ENCODE results near the gene NBPF1. TPM values are rescaled to one million over a fixed set of nuclear protein-coding genes. Genes with fewer than 3 reads are reported as not detected.
"Not testable (repeated sequence)": the region's sequence is repeated elsewhere in the genome, so short reads cannot be mapped to it uniquely, and the experiment has no call there.

NBPF1 gene
- total RNA-seq, 1 donor from 2014 or later, result 4.9 TPM

DNA sequence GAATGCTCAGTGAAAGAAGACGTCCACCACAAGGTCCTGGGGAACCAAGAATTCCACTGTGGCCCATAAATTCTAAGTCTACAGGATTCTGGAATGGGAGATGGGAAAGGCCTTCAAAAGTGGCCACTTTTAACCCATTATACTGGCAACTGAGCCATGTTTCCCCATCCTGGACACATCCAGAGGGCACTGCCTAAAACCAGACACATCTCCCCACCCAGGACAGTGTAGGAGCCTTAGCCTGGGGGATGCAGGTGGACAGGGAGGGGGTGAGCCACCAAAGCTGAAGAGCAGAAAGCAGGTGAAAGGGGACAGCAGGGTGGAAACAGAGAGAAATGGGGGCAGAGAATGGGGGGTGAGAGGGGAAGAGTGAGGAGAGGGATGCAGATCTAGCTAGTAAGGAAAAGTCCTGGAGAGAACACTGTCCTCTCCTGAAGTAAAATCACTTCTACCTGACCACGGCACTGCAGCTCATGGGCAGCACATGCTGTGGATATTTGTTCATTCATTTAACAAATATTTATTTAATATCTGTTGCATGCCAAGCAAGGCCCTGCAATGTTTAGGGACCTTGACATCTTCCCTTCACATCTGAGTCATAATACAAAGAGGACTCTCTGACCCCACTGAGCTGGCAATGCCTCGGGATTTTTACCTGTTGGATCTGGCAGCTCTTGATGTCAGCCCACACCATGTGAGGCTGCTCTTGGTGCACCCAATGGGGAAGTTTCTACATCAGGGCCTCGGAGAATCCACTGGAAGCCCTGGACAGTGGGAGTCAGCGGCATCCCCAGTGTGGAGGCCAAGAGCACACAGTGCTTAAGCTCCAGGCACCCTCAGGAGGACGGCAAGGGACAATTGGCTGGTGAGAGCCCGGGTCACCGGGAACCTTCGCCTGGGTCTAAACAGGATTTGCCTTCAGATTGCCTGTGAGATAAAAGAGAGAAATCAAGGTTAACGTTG lies 5.2 kb downstream of the NBPF1 start:
- intact Hi-C loops (cut with micrococcal nuclease), result not testable (repeated sequence)

DNA sequence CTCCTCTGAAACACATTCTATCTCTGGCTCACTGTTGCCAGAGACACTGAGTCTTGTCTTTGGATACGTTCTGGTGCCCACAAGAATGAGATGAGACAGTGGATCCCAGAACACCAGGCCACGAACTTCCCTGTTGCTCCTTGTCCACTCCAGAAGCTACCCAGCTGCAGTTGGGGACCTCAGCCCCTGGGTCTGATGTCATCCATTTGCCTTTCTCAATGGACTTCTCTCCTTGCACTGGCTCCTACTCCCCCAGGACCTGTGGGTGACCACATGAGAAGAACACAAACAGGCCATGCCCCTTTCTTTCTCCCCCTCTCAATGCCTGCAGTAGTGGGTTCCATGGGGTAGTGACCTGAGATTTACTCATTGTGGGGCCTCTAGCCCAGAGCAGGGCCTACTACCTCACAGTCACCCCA lies 5.9 kb downstream of the NBPF1 start:
- intact Hi-C loops (cut with micrococcal nuclease), result no loop called here

DNA sequence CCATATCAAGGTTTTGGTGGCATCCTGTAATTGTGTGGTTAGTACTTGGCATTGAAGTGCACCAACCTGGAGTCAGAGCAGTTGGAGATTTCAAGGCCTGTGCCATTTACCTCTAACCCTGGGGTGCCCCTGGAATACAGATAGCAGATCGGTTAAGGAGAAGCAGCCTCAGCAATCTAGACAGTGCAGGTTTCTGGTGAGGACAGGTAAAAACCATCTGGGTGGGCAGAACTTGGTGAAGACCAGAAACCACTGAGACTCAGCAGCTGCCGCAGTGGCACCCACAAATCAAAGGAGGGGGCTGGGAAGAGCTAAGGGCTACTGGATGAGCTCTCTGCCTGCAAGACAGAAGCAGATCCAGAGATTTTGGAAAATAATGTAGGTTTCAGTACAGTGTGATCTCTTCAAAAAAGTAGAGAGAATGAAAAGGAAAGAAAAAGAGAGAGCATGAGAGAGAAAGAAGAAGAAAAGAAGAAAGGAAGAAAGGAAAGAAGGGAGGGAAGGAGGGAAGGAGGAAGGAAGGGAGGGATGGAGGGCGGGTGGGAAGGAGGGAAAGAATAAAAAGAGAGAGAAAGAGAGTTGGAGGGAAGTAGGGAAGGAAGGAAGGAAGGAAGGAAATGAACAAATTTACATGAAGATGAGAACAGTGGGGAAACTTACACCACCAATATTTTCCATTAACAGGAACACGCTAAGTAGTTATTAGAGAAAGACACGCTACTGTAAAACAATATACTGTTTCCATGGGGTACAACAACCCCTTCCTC lies 6.5 kb downstream of the NBPF1 start:
- intact Hi-C loops (cut with micrococcal nuclease), result not testable (repeated sequence)

DNA sequence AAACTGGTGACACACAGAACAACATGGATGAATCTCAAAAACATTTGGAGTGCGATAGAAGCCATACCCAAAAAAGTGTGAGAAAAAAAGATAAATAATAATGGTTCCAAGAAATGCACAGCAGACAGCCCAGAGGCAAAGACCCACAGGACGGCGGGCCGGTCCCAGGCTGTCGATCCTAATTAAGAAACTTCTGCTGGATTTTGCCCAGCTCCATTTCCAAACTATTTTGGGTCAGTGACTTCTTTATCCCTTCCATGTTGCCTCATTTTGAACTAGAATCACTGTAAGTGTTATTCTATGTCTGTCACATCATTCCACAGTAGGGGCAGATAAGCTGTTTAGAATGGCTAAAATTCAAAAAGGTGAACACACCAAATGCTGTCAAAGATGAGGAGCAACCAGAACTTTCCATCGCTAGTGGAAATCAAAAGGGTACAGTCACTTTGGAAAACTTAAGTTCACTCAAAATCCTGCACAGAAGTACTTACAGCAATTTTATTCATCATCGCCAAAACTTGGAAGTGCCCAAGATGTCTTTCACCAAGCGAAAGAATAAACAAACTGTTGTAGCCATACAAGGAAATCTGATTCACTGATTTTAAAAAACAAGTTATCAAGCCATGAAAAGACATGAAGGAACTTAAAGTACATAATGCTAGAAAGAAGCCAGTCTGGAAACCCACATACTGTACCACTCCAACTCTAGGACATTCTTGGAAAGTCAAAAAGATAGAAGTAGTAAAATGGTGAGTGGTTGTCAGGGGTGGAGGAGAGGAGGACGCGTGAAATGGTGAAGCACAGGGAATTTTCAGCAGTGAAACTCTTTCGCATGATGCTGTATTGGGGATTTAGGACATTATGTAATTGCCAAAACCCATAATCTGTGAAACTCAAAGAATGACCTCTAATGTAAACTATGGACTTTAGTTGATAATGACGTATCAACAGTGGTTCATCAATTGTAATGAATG lies 7.5 kb downstream of the NBPF1 start:
- intact Hi-C loops (cut with micrococcal nuclease), result no loop called here

DNA sequence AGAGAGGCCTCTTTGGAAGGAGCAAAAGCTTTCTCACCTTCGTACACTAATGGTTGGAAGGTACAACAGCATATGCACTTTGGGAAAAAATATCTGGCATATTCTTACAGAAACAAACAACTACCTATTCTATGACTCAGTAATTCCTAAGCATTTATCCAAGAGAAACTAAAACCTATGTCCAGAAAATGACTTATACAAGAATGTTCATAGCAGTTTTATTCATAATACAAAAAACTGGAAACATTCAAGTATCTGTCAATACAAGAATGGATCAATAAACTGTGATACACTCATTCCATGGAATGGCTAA lies 8.2 kb downstream of the NBPF1 start:
- intact Hi-C loops (cut with micrococcal nuclease), result no loop called here

DNA sequence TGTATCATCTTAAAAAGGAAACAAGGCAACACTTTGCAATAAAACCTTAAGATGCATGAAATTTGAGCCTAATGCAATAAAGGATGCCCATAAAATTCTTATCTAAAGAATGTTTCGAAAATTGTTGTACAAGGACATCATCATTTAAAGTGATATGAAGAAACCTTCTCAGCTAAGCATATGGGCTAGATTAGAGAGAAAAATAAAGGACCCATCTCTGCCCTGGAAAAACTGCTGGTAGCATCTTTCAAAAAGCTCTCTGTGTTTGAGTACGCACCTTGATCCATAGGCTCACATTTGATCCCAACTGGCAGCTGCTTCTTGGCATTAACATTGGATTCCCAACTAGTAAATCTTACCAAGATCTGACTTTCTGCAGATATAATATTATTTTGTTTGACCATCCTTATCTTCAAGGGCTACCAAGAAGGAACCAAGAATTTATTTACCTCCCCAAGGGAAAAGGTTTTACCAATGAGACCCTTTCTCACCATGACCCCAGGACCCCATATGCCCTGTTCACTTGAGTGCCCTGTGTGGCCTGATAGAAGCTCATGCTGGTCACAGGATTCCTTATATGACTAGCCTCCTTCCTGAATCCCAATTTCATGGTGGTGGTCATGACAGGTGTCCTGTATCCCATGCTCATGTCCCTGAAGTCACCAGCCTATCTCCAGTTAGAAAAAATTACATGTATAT lies 8.7 kb downstream of the NBPF1 start:
- intact Hi-C loops (cut with micrococcal nuclease), result not testable (repeated sequence)

DNA sequence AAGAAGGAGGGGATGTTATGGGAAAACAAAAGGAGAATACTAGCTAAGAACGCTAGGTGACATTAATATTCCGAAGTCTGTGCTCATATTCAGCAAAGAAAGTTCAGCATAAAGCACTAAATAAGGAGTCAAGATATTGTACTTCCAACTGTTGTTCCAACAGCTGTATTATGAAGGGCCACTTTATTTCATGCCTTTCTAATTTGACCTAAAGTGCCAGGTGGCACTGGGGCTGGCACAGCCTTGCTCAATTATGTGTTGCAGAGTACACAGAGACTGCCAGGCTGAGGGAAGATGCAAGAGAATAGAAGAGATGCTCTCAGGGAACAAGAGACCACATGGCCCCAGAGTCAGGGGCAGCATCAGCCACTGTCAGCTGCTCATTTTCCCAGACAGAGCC lies 9.7 kb downstream of the NBPF1 start:
- intact Hi-C loops (cut with micrococcal nuclease), result not testable (repeated sequence)

DNA sequence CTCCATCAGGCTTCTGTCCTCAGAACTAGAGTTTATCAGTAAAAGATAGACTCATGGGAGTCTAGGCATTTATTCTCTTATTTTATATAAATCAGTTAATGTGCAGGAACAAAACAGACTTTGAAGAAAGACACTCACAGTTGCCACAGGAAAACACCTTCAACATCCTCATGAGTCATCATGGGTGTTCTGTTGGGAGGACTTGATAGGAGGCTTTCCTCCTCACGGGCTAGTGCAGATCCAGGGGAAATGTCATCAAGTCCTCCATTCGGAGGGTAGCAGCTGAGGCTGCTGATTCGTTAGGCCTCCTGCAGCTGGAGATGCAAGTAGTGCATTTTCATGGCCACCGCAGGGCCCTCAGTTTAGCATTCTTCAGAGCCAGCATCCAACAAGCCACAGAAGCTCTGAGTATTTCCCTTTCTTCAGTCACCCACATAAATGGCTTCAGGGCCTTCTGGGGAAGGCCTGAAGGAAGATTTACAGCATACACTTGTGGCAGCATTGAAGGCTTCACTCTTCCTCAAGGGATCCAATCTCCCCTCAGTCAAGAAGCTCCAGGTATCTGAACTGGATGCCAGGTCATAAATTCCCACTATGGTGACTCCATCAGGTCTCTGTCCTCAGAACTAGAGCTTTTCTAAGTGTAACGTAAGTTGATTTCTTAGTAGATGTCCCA lies 10.9 kb downstream of the NBPF1 start:
- intact Hi-C loops (cut with micrococcal nuclease), result not testable (repeated sequence)

DNA sequence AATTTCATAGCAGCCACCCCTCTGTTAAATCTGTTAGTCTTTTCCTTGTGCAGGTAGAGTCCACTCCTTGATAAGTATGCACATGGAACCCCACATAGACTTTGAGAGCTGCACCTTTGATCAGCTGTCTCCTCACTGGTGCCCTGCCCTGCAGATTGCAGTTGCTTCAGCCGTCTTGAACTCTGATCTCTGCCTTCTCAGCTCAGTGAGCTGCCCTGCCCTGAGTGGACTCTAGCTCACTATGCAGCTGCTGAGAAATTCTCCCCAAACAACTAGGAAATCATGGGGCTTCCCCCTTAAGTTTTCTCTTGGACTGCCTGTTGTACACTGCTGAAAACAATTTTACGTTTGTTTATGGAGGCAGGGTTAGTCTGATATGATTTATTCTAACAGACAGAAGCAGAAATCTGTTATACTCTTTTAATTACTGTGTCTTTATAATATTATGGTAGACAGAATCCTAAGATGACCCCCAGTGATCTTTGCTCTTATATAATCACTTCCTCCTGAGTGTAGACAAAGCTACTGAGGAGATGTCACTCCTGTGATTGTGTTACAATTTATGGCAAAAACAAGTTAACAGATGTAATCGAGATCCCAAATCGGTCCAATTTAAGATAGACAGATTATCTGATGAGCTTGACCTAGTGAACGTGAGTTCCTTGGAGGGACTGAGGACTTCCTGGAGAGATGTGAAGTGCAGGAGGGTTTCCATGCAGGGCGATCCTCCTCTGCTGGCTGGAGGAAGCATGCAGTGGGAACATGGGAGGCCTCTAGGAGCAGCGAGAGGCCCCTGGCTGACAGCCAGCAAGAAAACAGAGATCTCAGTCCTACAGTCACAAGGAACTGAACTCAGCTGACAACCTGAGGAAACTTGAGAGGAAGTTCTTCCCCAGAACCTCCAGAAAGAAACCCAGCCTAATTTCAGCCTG lies 12.2 kb downstream of the NBPF1 start:
- intact Hi-C loops (cut with micrococcal nuclease), result not testable (repeated sequence)

DNA sequence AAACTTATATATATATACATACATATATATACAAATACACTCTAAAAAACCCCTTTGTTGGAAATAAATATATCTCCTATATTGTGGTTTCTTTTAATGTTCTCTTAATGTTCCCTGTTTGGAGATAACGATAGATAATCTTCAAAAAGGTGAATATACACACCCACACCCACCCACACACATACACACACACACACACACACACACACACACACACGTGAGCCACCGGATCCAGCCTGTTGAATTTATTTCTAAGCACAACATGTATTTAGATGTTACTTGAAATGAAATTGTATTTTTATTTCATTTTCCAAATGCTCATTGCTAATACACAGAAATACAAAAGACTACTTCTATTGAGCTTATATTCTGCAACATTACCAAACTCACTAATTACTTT lies 14.0 kb downstream of the NBPF1 start:
- intact Hi-C loops (cut with micrococcal nuclease), result not testable (repeated sequence)

DNA sequence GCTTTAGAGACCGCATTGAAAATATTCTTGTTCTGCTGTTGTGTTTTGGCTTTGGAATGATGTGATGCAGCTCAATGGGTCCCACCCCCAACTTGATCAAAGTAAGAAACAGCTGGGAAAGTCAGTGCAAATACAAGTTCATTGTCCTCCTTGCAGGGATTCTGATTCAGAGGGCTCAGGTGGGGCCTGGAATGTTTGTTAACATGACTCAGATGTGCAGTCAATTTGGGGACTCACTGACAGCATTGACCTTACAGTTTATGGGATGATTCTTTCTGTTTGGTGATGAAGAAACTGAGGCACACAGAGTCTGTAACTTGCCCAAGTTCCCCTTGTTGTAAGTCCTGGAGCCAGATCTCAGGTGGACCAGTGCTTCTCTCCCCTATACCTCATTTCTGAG lies 18.1 kb downstream of the NBPF1 start:
- intact Hi-C loops (cut with micrococcal nuclease), result not testable (repeated sequence)

DNA sequence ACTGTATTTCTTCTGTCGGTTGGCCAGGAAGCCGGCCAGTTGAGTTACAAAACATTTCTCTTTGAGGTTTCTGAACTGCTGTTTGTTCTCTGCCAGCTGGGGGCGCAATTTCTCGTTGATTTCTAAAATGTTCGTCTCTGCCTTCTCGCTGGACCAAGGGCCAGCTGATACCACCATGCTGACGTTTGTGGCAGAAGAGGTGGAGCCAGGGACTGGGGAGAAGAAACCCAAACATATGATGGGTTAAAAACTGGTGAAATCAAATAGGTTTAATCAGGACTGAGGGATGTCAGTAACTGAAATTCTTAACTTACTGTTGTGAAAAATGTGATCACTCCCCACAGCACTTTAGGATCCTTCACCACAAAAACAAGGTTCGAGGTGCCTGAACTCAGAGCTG lies 21.5 kb downstream of the NBPF1 start:
- intact Hi-C loops (cut with micrococcal nuclease), result not testable (repeated sequence)

DNA sequence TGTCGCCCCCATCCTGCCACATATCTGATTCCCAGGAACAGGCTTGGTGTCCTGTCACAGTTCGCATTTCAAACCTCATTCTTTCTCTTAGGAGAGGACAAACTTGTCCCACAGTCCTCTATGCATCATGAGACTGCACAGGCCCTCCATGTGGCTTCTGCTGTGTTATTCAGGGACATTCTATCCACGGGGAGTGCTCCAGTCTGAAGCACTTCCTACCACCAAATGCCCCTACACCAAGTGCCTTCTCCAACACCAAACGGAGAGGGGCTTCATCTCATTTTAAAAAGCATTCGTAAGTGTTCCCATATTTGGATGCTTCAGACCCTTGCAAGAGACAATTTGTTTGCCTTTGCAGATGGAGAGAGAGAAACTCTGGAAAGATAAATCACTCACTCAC lies 25.3 kb downstream of the NBPF1 start:
- intact Hi-C loops (cut with micrococcal nuclease), result not testable (repeated sequence)

DNA sequence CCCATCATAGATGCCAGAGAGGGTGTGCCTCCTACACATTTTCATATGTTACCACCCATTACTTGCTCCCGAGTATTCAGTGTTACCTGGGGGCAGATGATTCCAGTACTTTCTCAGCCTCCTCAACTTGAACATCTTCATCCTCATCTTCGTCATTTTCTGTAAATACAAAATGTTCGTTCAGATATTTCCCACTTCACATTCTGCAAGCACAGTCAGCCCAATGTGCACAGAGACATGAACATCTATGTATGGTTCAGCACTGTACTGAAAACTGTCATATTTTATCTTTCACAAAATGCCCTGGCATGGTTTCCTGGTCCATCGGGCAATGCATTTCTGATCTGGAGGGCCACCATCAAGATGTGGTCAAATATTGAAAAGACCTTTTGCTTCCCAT lies 25.7 kb downstream of the NBPF1 start:
- intact Hi-C loops (cut with micrococcal nuclease), result not testable (repeated sequence)

DNA sequence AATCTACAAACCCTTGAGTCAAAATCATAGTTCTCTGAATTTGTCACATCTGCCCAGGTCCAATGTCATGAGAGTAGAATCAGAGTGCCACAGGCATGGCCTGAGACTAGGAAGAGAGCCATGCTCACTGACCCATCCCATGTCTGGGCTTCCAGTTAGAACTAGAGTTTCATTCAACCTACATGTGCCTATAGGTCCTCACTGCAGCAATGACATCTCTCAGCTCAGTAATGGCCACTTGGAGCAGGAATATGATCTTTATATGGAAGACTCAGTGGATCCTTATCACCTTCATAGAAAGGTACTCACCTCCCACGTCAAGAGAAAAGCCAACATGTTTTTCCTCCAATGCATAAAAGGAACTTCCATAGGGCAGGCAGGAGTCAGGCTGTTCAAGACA lies 48.0 kb downstream of the NBPF1 start:
- intact Hi-C loops (cut with micrococcal nuclease), result not testable (repeated sequence)

DNA sequence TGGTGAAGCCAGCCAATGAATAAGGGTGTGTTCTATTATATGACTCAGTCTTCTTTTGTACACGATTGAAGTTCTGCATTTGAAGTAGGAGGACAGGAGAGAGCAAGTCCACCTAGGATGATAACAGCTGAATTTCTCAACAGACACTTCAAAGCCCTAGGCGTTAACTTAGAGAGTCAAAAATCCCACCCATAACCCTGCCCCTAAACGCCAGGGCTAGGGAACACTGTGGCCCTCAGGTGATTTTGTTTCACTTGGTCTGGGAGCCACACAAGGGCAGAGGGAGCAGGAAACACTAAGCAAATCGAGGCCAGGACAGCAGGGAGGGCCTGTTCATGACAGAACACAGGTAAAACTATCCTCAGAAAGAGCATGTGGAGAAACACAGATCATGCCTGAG lies 52.3 kb downstream of the NBPF1 start:
- intact Hi-C loops (cut with micrococcal nuclease), result not testable (repeated sequence)

DNA sequence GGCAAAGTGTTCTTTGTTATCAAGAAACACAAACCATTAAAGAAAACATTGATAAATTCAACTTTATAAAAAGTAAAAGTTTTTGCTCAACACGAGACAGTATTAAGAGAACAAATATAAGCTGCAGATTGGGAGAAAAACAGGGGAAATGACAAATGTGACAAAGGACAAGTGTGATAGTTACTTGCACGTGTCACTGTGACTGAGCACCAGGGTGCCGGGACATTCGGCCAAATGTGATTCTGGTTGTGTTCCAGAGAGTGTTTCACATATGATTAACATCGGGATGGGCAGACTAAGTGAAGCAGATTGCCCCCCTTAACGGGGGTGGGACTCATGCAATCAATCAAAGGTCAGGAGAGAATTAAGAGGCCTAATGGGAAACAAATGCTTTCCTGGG lies 52.9 kb downstream of the NBPF1 start:
- intact Hi-C loops (cut with micrococcal nuclease), result not testable (repeated sequence)

DNA sequence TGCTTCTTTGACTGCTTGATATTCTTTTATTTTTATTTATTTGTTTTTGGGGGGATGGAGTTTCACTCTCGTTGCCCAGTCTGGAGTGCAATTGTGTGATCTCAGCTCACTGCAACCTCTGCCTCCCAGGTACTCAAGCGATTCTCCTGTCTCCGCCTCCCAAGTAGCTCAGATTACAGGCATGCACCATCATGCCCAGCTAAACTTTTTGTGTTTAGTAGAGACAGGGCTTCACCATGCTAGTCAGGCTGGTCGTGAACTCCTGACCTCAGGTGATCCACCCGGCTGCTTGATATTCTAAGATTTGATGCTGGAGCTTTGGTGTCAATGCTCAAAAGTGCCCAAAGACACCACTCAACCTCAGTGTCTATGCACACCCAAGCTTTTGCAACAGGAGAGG lies 53.7 kb downstream of the NBPF1 start:
- intact Hi-C loops (cut with micrococcal nuclease), result not testable (repeated sequence)

DNA sequence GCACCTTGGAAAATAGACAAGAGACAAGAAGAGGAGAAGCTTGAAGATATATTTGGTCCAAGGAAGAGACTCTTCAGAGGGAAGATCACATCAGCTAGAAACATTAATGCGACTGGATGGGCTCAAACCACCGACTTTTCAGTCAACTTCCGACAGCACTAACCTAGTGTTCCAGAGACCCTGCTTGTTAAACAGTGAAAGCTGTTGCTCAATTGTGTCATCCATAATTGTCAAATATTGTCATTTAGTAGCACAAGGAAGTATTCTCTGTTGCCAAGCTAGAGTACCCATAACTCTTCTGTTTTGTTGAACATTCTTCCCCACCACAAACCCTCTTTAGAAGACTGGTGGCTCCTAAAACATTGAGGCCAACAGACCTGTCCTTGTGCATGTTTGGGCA lies 56.3 kb downstream of the NBPF1 start:
- intact Hi-C loops (cut with micrococcal nuclease), result not testable (repeated sequence)

Data from T-helper 1 cell treated with Interleukin-12 subunit alpha and Interleukin-12 subunit beta and Interleukin-4 antibody, amounts not matched to agents 30 ng/mL and 1 ng/mL, for 36 hours (primary cell).